Heart left ventricle (tissue), 13 donors: ENCODE measurements around the gene TMEM131L.
A peak's percentile ranks its signal among the peaks of the same experiment; 100 is the strongest.

Experiments used
- CTCF ChIP-seq, 12 donors: fragments of 200-600 bp; sonication (generic) in 4 of 12; IDR thresholded peaks; one replicate each; pipeline versions ENCODE4 v1.5.0 to v1.8.0; 2018 to 2022; ENCODE audit warnings: antibody characterized with exemption in 12 of 12, mild to moderate bottlenecking in 5 of 12
- POLR2A ChIP-seq, 2 donors: fragments of 450-650 bp; IDR thresholded peaks; one replicate each; pipeline ENCODE4 v1.6.1; 2017; ENCODE audit warnings: antibody characterized with exemption in 2 of 2, mild to moderate bottlenecking in 2 of 2, moderate library complexity in 2 of 2
- donor health status: ischemic (EF 13 %, LVEDD 7.1; RV severe dilation, severe dysfunction).
- donor health status: DM: no; HTN: yes; CAD: no.
- donor health status: DM: no; HTN: no; CAD: no.
- donor health status: ischemic (EF 25% LVEDD 6.9; RV normal size, moderate dysfunction).
- donor health status: ischemic (EF 25% LVEDD 5.7; RV mildly dilated, moderate dysfunction).
- donor health status: ischemic (EF 35%, LVEDD 5.7; RV mildly dilated, moderate dysfunction).
- donor health status: nonischemic (EF 11% LVEDD 7.7; RV severe dilation, severe dysfunction).
- donor health status: DM: yes; HTN: yes; CAD: no.
- donor health status: PGD.
- donor health status: ischemic (EF 29% LVEDD 5.4; RV normal size, mild dysfunction).
- donor health status: nonischemic (EF 23%, LVEDD 6.1; RV moderate dilation, normal function).

GRCh38 chr4:153564630-153565525 is 98.7 kb downstream of the TMEM131L start:
- TF ChIP-seq POLR2A (IDR thresholded peaks at IDR 0.05) (peak in 1 of 2 donors; percentile 9), CTCF (IDR thresholded peaks at IDR 0.05) (no peak)
